Activated gamma-delta T cell treated with anti-CD3 and anti-CD28 coated beads, Interleukin-2, amount 50 U/mL, for 16 hours (primary cell): ENCODE measurements around the gene CRYBG2.
"Not testable (repeated sequence)": the region's sequence is repeated elsewhere in the genome, so short reads cannot be mapped to it uniquely, and the experiment has no call there.

ENCODE experiments used
- DNase-seq: peaks from one replicate; pipeline ENCODE4 v3.0.0-alpha.2; 2020; ENCODE audit warnings: low read depth

The CRYBG2 gene

DNA sequence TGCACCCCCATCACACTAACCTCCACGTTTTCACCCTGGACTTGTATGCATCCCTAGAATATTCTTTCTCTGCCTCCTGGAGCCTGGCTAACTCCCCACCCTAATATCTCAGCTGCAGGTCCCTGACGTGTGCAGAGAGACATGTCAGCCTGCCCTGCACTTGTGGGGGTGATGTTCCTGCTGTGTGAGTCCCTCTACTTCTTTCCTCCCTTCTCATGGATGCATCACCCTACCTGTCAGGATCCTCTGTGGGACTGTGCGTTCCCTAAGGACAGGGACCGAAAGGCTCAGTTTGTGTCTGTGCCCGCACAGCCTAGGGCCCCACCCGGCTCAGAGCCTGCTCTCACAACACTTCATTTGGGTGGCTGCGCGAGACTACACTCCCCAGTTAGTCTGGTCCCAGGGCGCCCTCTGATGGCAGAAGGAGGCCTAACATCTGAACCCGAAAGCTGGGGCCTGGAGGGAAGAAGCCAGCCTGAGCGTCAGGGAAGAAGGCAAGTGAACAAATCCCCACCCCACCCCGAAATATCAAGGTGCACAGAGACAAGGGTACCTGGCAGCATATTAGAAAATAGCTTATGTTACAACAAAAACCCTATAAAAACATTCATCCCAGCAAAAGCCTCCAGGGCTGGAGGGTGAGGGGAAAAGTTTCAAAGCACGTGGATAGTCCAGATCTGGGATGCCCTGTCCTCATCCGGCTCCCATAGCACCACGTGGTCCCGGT is 32.5 kb downstream of the CRYBG2 start:
- DNase-seq, result peak; percentile 93

DNA sequence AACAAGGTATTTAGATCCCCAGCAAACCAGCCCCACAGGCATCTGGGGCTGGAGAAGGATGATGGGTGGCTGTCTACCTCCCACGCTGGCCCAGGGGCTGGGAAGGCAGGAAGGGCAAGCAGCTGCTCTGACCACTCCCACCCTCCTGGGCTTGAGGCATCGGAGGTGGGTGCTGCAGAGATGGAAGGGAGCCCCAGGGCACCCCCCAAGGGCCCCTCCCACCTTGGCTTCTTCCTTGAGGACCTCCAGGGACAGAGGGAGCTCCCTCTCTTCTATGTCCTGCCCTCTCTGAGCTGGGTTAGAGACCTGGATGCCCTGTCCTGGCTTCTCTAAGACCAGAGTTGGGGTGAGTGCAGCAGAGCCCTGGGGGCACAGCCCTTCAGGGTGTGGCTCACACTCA is 33.0 kb downstream of the CRYBG2 start:
- DNase-seq, result no peak

DNA sequence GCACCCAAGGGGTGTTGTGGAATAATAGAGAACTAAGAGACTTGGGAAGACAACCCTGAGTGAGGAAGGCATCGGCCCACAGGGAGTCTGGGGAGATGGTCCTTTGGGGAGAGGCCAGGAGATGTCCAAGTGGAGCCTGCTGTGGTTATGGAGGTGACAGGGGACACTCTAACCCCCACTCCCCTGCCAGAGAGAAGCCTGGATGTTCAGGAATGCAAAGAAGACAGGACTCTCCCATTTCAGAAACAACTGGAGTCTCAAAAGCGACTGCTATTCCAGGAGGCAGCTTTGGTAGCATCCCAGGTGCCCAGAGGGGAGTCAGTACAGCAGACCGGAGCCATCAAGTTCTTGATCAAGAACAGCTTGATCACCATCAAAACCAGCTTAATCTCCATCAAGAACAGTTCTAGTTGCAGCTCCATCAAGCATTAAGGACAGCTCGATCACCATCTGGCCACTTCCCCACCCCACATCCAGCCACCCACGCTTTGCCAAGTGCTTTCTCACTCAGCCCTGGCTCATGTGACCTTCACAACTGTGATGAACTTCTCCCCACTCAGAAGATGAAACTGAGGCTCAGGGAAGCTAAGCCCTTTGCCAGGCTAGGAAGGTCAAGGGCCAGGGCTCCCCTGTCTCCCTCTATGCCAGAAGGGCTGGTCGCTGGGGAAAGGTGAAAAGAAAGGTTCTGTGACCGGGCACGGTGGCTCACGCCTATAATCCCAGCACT is 35.4 kb downstream of the CRYBG2 start:
- DNase-seq, result no peak

DNA sequence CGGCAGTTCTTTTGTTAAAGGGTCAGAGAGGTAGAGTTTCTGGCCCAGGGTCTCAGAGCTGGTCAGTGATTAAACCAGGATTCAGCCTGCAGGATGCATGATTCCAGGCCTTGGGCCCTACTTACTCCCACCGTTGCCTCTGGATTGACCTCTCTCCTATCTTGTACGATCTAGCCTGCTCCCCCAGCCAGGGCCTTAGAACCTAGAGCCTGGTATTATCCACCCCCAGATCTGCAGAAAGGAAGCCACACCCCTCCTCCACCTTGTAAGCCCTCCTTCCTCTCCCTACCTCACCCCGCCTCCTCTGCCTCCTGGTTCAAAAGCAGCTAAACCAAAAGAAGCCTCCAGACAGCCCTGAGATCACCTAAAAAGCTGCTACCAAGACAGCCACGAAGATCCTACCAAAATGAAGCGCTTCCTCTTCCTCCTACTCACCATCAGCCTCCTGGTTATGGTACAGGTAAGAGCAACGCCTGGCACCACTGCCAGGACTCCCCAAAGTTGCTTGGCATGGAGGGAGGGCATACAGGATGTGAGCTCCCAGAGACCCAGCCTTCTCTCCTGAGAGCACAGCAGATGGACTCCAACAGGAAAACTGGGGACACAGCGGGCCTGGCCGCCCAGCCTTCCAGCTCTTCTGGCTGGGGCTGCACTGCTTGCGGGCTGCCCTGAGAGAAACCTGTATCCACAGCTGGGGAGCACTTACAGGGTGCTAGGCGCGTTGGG is 36.2 kb downstream of the CRYBG2 start, which contains the start of gene CD52:
TSS of gene CD52 (plus strand) at position 347 of the 726 bp plus-strand sequence. CDS start at position 407, 60 bp downstream.
- DNase-seq, result peak; percentile 63

DNA sequence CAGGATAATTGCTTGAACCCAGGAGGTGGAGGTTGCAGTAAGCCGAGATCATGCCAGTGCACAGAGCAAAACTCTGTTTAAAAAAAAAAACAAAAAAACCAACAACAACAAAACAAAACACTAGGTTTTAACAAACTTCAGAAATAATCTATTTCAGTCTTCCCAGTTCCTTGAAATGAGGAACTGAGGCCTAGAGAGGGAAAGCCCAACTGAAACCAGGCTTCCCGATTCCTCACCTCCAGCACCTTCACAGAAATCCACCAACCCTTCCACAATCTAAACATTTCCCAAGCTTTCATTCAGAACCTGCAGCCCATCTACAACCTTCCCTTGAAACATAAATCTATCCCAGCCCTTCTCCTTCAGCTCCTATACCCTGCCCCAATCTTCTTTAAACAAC is 36.8 kb downstream of the CRYBG2 start:
- DNase-seq, result no peak

DNA sequence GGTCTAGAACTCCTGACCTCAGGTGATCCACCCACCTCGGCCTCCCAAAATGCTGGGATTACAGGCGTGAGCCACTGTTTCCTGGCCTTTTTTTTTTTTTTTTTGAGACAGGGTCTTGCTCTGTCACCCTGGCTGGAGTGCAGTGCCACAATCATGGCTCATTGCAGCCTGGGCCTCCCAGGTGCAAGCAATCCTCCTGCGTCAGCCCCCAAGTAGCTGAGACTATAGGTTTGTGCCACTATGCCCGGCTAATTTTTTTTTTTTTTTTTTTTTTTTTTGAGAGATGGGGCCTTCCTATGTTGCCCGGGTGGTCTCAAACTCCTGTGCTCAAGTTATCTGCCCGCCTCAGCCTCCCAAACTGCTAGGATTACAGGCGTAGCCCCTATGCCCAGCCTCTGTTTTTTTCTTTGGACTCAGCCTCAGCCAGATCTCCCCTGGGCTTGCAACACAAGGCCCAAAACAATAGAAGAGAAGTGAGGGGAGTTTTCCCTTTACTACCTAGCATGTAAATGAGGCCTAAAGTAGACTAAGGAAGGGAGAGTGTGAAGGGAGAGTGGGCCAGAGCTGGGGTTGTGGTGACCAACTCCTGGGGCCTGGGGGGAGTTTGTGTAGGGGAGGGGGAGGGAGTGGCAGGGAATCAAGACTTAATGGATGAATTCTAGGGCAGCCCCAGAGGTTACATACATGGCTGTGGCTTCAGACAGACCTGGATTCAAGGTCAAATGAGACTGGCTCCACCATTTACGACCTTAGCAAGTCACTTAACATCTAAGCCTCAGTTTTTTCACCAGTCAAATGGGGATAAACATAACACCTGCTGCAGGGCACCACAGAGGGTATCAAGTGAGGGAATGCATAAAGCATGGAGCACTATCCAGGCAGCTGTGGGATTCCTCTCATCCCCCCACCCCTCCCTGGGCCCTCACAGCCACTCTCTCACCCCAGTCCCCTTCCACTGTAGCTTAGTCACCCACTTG is 37.8 kb downstream of the CRYBG2 start:
- DNase-seq, result no peak

DNA sequence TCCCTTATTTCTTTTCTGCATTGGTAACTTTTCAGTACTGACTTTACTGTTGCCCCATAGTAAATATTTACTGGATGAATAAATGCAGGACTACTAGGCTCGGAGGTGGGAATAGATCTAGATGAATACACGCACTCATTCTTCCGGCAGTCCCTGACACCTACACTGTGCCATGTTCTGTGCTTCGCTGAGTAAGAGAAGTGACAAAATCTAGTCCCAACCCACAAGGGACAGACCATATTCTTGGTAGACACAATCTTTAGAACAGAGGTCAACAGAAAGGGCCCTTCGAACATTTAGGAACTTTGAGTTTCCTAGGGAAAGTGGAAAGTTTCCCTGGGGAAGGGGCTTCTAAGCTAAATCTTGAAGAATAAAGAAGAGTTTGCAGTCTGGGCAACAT is 39.4 kb downstream of the CRYBG2 start:
- DNase-seq, result no peak

DNA sequence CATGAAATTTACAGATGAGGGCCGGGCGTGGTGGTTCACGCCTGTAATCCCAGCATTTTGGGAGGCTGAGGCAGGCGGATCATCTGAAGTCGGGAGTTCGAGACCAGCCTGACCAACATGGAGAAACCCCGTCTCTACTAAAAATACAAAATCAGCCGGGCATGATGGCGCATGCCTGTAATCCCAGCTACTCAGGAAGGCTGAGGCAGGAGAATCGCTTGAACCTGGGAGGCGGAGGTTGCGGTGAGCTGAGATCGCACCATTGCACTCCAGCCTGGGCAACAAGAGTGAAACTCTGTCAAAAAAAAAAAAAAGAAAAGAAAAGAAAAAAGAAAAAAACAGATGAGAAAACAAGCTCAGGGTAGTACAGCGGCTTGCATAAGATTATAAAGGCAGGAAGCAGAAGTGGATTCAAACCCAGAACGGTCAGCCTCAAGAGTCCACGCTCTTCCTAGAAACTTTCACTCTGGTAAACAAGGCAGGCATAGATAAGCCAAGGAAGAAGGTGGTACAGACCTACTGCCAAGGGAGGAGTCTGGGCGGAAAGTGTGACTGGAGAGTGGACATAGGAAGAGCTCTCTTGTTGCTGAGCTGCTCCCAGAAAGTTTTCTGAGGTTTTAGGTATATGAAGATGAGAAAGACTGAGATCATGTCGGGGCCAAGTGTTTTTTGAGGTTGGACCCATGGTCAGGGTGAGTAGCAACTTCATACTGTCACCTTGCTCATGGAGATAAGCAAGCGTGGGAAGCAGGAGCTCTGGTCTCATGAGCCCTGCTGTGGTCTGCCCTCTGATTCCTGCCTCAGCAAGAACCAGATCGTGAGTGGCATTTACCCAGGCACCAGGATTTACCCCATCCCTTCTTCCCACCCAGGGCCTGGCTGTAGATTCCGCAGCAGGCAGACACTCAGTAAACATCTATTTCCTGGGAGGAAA is 45.7 kb downstream of the CRYBG2 start:
- not testable (repeated sequence) for DNase-seq

DNA sequence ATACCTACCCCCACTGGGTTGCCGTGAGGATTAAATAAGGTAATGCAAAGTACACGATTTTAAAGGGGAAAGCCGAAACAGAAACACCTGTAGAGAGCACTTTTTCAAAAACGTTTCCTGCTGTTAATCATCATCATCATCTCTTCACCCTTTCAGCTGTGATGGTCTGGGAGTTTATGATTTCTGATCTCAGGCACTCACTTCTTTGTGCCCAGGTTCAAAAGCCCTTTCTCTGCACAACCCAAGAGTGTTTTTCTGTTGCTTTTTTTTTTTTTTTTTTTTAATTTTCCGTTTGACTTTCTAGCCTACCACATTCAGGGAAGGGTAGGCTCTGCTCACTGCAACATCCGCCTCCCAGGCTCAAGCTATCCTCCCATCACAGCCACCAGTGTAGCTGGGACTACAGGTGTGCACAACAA is 46.6 kb downstream of the CRYBG2 start:
- DNase-seq, result no peak

DNA sequence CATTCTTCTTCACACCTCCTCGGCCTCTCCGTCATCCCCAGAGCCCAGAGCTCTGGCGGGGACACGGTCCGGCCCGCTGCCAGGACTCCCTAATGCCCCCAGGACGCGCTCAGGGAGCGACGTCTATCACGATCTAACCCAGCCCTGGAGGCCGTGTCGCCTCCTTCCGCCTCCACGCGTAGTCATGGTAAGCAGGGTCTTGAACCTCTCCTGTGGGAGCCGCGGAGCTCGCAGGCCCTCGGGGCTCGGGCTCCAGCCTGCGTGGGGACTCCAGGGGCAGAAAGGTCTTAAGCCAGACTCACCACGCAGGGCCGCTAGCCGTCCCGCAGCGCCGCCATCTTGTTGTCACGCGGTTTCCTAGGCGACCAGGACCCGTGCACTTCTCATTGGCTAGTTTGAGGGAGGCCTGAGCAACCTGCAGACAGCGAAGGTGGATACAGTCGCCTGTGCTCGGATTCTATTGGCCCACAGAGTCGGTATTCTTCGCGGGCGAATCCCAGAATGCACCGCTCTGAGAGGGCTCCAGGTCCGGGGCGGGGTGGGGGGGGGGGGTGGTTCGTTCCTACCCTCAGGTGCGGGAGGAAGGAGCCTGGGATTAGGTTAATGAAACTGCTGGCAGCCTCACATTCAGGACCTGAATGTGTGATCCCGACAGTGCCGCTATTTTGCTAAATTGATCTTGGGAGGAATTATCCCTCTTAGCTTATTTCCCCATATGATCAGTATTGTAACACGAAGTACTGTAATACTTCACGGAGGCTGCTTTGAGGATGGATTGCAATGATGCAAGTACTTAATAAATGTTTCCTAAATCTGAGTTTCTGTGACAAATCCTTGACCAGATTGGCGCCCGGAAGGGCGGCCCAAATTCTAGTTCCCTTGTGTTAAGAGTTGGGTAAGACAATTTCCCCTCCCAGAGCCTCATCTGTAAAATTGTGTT is 47.4 kb downstream of the CRYBG2 start, which contains the start of gene UBXN11:
TSS of gene UBXN11 (minus strand) at position 347 of the 940 bp plus-strand sequence. CDS start 3,753 bp downstream, outside the sequence.
- peak; percentile 91 for DNase-seq

DNA sequence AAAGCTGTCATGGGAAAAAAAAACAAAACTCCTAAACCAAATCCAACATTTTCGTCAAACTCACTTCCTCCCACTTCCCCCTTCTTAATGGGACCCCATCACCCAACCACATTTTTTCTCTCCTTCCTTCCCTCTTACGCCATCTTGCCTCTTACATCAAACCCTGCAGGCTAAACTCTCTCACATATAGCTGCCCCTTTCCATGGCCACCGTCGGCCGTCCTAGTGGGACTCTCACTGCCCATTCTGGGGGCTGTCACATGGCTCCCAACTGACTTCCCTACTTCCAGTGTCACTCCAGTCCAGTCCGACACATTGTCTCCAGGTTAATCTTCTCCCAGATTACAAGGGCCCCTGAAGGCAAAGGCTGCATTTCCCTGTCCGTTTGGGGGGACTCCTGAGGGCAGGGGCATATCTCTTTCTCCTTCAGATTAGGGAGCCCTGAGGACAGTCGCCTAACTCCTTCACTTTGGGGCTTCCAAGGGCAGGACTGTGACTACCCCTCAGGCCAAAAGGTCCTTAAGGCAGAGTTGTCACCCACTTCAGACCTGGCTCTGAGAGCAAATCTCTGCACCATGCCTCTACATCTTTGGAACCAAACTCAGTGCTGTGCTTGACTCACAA is 48.2 kb downstream of the CRYBG2 start:
- DNase-seq, result no peak

DNA sequence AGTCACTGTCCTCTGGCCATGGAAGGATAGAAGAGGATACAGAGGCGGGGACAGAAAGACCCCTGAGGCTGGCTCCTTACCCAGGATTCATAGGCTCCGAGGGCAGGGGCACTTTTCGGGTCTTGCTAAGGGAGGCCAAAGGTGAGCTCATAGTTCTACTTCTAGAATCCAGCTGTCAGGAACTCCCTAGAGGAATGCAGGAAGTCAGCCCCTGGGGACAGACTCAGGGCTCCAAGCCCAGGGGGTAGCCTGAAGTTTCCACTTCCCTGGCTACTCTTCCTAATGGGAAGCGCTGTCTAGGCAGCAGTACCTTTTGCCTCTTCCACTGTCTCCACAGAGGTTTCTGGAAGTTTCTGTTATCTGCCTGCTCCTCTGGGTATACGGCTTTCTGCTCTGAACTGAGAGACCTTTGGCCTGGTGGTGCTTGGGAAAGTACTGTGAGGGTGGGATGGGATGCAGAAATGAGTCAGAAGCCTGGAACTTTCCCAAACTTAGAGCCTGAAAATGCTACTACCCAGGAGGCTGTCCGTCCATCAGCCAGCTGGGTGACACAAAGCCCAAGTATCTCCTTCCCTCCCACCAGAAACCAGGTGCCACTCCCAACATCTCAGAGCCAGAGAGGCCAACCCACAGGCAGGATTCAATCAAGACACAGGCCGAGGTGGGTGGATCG is 51.1 kb downstream of the CRYBG2 start:
- DNase-seq, result no peak

DNA sequence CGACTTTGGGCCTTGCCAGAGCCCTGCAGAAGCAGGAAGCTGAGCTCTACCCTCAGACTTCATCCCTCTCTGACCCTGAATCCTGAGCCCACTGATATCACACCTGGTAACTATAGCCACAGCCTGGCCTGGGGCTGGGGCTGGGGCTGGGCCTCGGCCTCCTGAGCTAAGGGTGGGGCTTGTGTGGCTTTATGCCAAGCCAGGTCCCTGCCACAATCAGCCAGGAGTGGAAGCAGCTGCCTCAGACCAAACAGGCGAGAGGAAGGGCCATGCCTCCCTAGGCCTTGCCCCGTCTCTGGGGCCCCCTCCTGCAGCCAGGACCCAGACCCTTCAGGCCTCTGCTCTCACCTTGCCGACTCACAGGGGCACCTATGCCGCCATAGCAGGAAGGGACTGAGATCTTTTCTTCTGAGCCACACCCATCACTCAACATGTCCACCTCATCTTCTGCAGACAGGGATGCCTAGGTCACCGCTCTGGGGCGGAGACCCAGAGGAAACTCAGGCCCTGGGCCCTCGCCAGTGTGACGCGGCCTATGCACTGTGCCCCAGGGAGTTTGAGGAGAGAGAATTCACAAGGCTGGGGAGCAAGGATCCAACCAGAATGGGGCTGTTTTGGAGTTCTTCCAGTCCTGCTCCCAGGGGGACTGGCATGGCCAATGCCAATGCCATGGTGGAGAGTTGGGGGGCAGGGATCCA is 53.2 kb downstream of the CRYBG2 start:
- DNase-seq, result no peak

DNA sequence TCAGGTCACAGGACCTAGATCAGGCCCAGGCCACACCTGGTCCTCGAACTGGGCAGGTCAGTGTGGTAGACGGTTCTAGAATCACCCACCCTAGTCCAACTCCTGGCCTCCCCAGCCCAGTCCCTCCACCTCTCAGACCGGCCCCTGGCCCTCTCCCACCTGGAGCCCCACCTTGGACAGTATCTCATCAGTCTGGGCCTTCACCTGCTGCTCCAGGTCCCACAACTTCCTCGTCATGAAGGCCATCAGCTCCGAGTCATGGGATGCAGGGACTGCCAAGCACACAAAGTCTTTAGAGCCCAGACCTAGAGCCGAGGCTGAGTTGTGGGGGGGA is 56.2 kb downstream of the CRYBG2 start:
- no peak for DNase-seq

DNA sequence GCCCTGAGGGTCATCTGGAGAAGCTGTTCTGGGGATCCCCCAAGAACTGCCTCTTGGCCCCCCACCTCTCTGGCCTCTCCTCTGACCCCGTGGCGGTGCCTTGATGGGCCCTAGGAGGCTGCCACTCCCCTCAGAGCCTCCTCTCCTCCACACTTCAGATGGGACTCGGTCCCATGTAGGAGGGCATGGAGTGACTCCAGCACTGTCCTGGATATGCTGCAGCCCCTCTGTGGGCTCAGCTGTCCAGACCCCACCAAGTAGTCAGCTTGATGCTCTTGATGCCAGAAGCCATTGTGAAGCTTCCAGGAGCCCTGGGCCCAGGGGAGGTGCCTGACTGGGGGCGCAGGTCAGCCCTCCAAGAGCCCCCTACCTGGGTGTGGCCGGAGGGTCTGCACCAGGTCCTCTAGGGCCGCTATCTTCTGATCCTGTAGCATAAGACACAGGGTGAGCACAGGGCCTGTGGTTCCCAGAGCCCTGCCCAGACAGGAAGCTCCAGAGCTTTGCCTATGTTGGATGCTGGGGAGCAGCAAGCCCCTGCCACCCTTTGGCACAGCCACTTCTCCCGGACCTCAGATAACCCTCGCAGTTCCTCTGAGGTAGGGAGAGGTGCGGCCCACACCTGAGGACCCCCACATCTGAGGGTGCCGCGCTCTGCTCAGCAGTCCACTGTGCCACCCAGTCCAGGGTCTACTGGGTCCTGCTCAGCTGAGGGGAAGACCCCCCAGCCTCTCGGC is 56.7 kb downstream of the CRYBG2 start:
- no peak for DNase-seq

DNA sequence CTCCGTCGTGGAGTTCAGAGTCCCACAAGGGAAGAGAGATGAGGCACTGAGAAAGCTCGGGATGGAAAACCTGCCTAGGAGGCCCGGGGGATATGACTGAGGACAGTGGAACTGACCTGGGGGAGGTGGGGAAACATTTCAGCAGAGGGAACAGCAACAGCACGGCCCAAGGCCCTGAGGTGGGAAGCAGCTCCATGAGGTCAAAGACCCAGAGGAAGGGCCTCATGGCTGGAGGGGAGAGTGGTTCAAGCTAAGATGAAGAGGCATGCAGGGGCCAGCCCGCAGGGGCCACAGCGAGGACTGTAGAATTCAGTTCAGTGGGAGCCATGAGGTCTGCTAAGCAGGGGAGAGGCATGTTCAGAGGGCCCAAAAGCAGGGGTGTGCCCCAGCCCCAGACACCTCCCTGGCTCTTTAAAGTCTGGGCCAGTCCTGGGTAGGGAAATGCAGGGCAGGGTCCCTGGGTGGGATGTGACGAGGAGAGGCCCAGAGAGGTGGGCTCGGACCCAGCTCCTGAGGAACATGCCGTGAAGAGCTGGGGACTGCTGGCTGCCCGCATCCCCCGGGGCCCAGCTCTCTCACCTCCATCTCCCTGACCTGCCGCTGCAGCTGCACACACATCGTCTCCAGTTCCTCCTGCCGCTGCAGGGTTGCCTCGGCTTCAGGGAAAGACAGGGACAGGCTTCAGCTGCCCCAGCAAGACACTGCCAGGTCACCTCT is 57.4 kb downstream of the CRYBG2 start:
- no peak for DNase-seq
